Hematopoietic multipotent progenitor cell treated with erythropoietin and hydrocortisone succinate and interleukin-3 and kit ligand, for 15 days (in vitro differentiated cells): Measurements from ENCODE around the gene FGFBP2.
"Not testable (repeated sequence)": the region's sequence is repeated elsewhere in the genome, so short reads cannot be mapped to it uniquely, and the experiment has no call there.

Experiments used
- DNase-seq: peaks from one replicate; pipeline ENCODE4 v3.0.0-alpha.2; 2015; ENCODE audit warnings: low spot score

FGFBP2 gene

DNA sequence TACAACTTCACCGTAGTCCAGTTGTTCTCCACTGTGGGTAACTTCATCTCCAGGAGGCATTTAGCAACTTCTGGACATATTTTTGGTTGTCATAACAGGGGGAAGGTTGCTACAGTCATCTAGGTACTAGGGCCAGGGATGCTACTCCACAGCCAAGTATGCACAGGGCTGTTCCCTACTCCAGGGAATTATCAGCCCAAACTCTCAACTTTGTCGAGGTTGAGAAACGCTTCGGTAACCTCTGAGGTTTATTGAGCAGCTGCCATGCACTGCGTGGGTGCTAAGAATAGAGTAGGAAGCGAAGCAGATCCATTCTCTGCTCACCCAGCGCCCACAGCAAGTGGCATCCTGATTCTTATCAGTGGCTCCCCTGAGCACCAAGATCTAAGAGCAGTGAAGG, 32.7 kb downstream of the FGFBP2 start:
- no peak for DNase-seq

DNA sequence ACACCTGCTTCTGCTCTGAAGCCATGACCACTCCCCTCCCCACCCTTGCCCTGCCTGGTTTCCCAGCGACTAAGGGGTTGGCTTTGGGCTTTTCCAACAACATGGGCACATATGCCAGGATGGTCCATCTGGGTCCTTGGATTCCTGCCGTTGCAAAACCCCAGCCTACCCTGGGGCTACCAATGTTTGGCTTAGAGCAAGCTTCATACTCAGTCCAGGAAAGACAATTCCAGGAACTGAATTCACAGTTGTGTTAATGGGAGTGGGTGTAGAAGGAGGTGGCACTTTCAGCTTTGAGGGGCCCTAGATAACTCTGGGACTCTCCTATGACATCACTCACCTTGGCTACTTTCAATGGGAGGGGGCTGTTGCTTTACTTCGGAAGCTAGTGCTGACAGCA, 33.4 kb downstream of the FGFBP2 start:
- DNase-seq, result no peak

DNA sequence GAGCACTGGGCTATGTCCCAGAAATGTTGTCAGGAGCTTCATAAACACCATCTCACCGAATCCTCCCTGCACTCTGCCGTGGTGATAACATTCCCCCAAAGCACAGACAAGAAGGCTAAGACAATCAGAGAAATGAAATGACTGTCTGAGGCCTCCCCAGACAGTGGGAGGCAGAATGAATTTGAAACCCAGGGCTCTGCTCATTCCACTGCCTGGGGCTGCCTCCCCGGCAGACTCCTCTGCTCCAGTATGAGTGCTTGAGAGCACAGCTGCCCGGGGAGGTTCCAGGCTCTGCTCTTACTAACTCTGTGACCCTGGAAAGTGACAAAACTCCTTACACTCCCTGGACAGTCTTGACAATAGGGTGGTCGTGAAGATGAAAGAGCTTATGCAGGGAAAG, 34.1 kb downstream of the FGFBP2 start:
- no peak for DNase-seq

DNA sequence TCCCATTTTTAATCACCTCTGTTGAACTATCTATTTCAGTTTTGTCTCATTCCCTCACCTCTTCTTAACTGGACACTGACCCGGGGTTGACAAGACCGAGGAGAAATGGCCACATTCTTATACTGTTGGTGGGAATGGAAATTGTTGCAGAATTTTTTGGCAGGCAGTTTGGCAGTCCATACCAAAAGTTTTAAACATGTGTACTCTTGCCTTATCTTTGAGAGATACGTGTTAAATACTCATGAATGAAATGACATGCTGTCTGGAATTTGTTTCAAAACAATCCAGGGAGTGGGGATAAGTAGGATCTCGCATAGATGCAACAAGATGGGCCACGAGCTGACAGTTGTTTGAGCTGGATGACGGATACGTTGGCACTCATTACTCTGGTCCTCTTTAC, 36.5 kb downstream of the FGFBP2 start:
- DNase-seq, result no peak

DNA sequence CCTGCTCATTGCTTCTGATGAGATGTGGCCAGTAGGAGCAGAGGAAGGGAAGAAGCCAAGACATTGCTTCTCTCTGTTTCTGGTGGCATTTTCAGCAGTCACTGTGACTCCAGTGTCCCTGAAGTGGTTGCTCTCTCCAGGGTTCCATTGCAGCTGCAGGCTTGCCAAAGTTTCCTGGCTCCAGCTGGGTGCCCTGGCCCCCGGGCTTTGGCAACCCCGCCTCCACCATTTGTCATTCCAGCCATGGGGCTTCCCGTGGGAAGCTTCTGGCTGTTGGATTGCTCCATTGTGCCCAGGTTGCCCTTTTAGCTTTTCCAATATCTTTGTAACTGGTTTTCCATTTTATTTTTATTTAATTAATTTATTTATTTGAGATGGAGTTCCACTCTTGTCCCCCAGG, 37.1 kb downstream of the FGFBP2 start:
- DNase-seq, result no peak

DNA sequence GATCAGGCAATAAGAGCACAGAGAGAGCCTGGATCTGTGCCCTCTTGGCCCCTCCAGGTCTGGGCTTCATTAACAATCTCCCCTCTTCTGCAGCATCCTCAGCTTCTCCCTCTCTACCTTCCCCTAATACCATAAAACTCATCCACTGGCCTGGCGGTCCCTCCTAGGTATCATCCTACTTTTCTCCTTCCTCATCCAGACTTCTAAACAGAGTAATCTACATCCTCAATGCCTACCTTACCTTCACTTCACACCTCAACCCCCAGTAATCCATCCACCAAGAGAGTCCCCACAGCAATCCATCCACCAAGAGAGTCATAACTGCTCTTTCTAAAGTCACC, 41.4 kb downstream of the FGFBP2 start:
- DNase-seq, result no peak

DNA sequence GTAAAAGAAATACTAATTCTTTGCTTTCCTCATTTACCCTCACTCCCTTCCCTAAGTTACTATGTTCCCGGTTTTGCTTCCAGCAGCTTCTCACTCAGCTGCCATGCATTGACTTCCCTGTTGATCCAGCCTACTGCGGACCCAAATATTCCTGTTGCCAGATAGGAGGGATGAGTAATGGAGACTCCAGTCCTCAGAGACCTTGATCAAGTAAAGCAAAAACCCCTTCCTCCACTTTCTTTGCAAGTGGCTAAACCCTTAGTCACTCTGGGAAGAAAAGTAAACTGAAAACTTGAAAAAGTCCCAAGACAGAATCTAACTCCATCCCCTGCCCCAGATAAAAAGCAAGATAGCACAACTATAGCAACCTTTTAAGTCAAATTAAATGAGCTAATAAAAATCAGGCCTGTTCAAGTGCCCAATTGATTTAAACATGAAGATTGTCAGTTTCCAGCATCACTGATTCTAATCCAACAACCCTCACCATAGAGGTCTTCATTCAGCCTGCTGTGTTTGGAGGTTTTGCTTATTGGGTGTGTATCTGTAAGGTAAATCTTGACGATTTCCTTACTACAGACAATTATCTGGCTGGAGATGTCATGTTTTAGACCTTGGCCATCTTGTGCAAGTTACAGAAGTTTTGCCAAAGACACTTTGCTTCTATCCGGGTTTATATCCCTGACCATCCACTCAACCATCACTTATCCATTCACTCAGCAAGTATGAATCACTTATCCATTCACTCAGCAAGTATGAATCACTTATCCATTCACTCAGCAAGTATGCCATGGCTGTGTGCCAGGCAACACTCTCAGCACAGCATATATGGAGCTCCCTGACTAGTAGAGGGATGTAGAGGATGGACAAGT, 42.0 kb downstream of the FGFBP2 start:
- DNase-seq, result no peak

DNA sequence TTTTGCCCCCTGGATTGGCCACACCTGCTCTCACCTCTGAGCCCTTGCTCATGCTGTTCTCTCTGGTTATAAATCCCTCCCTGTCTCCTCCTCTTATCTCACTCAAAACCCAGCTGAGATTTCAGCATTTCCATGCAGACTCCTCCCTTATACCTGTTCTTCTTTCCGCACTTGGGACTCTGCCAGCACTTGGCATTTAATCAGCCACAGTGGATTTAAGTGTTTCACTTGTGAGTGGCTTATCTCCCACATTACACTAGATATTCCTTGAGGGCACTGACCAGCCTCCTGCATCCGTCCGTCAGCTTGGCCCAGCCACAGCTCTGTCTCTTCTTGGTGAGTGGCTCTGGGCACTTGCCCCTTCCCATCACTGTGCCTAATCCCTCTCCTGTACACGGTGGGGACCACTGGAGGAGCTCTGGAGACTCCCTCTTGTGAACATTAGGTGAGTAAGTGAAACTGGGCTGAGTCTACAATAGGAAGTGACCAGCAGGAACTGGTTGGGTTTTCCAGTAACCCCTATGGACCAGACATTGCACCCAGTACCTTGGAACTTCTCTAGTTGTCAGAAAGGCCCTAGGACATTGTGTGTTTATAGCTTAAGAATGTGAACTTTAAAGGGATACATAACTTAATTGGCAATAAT, 44.4 kb downstream of the FGFBP2 start:
- no peak for DNase-seq

DNA sequence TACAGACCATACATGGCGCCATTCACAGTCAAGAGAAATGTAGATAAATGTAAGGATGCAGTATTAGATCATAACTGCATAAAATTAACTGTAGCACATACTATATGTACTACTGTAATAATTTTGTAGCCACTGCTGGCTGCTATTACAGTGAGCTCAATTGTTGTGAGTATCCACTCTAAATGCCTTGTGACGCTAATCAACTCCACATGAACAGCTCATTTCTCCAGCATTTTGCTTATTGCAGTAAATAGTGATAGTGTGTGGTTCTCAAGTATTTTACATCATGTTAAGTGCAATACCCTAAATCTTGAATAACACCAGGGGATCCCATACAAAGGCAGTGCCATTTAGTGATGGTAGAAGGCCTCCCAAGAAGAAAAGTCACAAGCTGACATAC, 45.7 kb downstream of the FGFBP2 start:
- DNase-seq, result no peak

DNA sequence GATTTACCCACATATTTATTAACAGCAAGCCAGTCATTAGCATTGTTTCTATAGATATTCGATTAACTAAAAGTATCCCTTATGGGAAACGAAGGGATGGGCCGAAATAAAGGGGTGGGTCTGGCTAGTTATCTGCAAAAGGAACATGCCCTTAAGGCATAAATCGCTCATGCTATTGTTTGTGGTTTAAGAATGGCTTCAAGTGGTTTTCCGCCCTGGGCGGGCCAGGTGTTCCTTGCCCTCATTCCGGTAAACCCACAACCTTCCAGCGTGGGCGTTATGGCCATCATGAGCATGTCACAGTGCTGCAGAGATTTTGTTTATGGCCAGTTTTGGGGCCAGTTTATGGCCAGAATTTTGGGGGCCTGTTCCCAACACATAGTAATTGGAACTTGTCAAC, 46.6 kb downstream of the FGFBP2 start:
- DNase-seq, result not testable (repeated sequence)

DNA sequence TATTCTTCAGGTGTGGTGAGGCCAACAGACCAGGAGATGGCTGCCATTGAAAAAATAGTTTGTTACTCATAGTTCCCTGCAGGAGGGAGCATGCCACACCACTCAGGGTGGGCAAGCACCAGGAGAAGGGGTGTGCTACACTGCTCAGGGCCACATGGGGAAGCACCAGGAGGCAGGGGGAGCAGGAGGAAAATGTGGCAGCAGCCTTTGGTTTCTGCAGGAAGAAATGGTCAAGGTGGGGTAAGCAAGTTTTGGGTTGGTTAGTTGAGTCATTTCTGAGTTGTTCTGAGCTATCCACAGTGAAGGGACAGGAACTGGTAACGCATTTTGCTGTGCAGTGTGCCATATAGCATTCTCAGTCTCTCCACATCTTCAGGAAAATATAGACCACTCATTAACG, 48.2 kb downstream of the FGFBP2 start:
- no peak for DNase-seq

DNA sequence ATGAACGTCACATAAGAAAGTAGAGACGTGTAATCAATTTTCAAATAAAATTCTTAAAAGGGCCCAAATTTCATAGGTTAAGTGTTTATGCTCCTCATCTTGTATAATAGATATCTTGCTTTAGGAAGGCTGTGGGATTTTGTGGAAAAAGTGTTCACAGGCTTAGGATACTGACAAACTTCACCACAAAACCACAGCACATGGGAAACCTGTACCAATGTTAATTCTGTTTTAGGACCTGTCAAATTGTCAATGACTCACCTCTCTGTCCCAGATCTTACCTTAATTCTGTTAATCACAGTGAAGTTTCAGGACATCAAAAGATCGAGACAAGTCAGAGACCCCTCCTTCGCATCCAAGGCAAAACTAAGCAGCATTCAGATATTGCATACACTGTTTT, 48.7 kb downstream of the FGFBP2 start:
- no peak for DNase-seq

DNA sequence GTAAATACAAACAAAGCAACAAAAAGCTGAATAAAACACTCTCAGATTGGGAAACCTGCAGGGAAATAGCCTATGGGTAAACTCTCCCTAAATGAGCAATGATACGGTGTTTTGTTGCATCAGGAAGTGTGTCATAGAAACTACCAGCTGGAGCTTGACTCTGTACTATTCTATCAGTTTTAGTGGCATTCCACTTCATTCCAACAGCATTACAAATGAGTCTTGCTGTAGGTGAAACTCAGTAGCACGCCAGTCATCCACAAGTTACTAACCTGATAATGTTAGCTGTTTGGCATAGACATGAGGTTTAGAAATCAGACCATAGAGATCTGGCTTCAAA, 49.4 kb downstream of the FGFBP2 start:
- no peak for DNase-seq

DNA sequence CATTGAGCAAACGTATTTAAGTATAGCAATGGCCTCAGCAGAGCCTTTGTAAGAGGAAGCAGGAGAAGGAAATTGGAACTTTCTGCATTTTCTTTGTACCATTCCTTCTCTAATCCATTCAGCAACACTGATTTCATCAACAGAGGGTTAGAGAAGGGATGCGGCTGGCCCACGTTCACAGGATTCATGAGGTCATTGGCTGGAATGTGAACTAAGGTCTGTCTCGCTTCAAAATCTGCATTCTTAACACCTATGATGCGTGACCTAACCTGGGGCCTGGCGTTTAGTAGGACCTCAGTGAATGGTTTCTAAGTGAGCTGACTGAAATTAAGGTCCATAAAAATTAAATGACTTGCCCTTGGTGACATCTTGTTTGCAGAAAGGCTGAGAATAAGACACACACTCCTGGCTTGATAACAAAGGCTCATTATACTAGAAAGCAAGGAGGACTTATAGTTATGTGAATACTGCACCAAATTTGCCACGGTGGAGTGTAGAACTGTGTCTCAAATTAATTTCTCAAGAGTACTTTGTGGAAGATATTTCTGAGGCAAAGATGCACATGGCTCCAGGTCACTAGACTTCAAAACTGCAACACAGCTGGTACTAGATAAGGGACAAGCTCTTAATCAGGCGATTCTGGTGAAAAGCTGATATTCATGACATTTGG, 49.9 kb downstream of the FGFBP2 start:
- DNase-seq, result no peak

DNA sequence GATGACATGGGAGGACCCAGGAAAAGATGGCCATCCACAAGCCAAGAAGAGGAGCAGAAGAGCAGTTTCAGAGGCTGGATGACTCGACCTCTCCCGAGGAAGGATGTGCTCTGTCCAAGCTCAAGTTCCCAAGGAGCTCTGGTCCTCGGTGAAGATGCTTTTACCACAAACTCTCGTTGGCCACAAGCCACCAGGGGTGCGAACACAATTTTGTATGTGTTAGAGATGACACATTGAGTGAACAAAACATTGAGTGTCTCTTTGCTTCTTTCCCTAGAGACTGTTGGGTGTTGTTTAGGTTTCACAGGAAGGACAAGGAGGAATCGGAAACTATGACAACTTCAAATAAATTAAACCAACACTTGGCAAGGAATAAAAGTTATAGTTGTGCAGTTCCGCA, 50.7 kb downstream of the FGFBP2 start:
- DNase-seq, result no peak
